Nephron progenitor cell (in vitro differentiated cells): ENCODE results near the gene KCNJ11.

Source experiments
- DNase-seq: peaks from one replicate; pipeline ENCODE4 v3.0.0; 2021
- H3K27ac Mint-ChIP-seq: 2 replicates; pipeline ENCODE4 v1.8.0; 2021; ENCODE audit warnings: mild to moderate bottlenecking, moderate library complexity, mixed read lengths
- H3K27me3 Mint-ChIP-seq: 2 replicates; pipeline ENCODE4 v1.8.0; 2021; ENCODE audit warnings: mild to moderate bottlenecking, low read depth, mixed read lengths; ENCODE audit not compliant: poor library complexity
- H3K36me3 Mint-ChIP-seq: 2 replicates; pipeline ENCODE4 v1.8.0; 2021; ENCODE audit warnings: low read depth, mixed read lengths
- H3K4me1 Mint-ChIP-seq: 2 replicates; pipeline ENCODE4 v1.8.0; 2021; ENCODE audit warnings: mixed read lengths
- H3K4me3 Mint-ChIP-seq: 2 replicates; pipeline ENCODE4 v1.8.0; 2021; ENCODE audit warnings: mild to moderate bottlenecking, moderate library complexity, mixed read lengths
- H3K9me3 Mint-ChIP-seq: 2 replicates; pipeline ENCODE4 v1.8.0; 2021; ENCODE audit warnings: mild to moderate bottlenecking, moderate library complexity, mixed read lengths
- TF ChIP-seq, protein P1 (sequence below): fragments of 200-600 bp; sonication (generic); IDR thresholded peaks from 2 replicates; pipeline ENCODE4 v1.5.0; 2021; ENCODE audit warnings: antibody characterized with exemption

The KCNJ11 gene

DNA sequence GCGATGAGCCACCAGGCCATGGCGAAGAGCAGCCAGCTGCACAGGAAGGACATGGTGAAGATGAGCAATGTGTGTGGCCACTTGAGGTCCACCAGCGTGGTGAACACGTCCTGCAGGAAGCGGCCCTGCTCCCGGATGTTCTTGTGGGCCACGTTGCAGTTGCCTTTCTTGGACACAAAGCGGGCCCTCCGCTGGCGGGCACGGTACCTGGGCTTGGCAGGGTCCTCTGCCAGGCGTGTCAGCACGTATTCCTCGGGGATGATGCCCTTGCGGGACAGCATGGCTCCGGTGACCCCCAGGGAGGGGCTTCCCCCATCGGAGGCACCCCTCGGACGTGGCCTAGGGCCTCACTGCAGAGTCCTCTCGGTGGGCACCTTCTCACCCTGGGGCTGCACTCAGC lies 648 bp downstream of the KCNJ11 start:
- no peak overlapping the region for H3K27ac Mint-ChIP-seq
- H3K9me3 Mint-ChIP-seq, result no peaks in the 10 kb centered on the region
- peaks cover 44% of the 10 kb centered on the region for H3K27me3 Mint-ChIP-seq
- no peaks in the 10 kb centered on the region for H3K36me3 Mint-ChIP-seq
- DNase-seq, result no peak
- H3K4me1 Mint-ChIP-seq, result peaks cover 18% of the 10 kb centered on the region
- H3K4me3 Mint-ChIP-seq, result peak overlapping the region; percentile 62
- TF ChIP-seq, protein P1, sequence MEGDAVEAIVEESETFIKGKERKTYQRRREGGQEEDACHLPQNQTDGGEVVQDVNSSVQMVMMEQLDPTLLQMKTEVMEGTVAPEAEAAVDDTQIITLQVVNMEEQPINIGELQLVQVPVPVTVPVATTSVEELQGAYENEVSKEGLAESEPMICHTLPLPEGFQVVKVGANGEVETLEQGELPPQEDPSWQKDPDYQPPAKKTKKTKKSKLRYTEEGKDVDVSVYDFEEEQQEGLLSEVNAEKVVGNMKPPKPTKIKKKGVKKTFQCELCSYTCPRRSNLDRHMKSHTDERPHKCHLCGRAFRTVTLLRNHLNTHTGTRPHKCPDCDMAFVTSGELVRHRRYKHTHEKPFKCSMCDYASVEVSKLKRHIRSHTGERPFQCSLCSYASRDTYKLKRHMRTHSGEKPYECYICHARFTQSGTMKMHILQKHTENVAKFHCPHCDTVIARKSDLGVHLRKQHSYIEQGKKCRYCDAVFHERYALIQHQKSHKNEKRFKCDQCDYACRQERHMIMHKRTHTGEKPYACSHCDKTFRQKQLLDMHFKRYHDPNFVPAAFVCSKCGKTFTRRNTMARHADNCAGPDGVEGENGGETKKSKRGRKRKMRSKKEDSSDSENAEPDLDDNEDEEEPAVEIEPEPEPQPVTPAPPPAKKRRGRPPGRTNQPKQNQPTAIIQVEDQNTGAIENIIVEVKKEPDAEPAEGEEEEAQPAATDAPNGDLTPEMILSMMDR, result no peak

DNA sequence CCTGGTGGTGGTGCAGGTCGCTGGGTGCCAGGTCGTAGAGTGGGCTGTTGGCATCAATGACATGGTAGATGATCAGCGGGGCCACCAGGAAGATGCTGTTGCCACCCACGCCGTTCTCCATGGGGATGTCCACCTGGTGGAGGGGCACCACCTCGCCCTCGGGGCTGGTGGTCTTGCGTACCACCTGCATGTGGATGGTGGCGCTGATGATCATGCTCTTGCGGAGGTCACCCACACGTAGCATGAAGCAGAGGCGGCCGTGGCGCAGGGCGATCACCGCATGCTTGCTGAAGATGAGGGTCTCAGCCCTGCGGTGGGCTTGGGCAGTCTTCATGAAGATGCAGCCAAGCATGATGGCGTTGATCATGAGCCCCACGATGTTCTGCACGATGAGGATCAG lies 1.2 kb downstream of the KCNJ11 start:
- Mint-ChIP-seq H3K4me1 (peaks cover 18% of the 10 kb centered on the region), H3K27me3 (peaks cover 45% of the 10 kb centered on the region), H3K36me3 (no peaks in the 10 kb centered on the region), H3K27ac (no peak overlapping the region), H3K9me3 (no peaks in the 10 kb centered on the region), H3K4me3 (peak overlapping the region; percentile 62)
- no peak for DNase-seq
- TF ChIP-seq, protein P1, result no peak

DNA sequence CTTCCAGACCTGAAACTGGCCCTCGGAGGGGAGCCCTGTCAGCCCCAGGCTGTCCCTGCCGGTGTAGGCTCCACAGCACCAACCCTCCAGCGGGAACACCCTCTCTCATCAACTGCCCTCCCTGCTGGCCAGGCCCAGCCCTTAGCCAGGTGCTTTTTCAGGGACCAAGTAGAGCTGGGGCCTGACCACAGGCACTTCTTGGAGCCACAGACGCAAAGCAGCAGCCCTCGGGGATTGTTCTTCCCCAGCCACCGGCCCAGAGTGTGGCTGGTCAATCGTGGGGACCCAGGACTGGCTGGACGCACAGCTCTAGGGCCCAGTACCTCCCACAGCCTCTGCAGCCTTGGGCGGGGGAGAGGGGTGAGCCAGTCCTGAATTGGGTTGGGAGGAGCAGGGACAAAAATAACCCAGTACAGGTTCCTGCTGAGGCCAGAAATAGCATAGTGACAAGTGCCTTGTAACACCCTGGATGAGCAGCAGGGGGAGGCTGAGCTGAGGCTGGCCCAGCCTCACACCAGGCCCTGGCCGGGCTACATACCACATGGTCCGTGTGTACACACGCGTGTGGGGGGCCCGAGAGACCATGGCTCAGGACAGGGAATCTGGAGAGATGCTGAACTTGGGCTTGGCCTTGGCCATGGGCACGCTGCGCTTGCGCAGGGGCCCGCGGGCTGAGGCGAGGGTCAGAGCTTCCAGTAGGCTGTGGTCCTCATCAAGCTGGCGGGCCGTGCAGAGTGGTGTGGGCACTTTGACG lies 2.0 kb downstream of the KCNJ11 start:
- peak; percentile 70 for DNase-seq
- peak overlapping the region; percentile 62 for H3K4me3 Mint-ChIP-seq
- H3K27me3 Mint-ChIP-seq, result peaks cover 46% of the 10 kb centered on the region
- H3K27ac Mint-ChIP-seq, result no peak overlapping the region
- no peaks in the 10 kb centered on the region for H3K9me3 Mint-ChIP-seq
- no peaks in the 10 kb centered on the region for H3K36me3 Mint-ChIP-seq
- TF ChIP-seq, protein P1, result peak; percentile 55
- peaks cover 18% of the 10 kb centered on the region for H3K4me1 Mint-ChIP-seq

GRCh38 chr11:17385926-17386325 lies 2.5 kb downstream of the KCNJ11 start:
- TF ChIP-seq, protein P1, result no peak
- H3K4me3 Mint-ChIP-seq, result no peak overlapping the region
- no peak for DNase-seq
- peaks cover 43% of the 10 kb centered on the region for H3K27me3 Mint-ChIP-seq
- H3K4me1 Mint-ChIP-seq, result peaks cover 18% of the 10 kb centered on the region
- H3K9me3 Mint-ChIP-seq, result no peaks in the 10 kb centered on the region
- no peak overlapping the region for H3K27ac Mint-ChIP-seq
- H3K36me3 Mint-ChIP-seq, result no peaks in the 10 kb centered on the region

DNA sequence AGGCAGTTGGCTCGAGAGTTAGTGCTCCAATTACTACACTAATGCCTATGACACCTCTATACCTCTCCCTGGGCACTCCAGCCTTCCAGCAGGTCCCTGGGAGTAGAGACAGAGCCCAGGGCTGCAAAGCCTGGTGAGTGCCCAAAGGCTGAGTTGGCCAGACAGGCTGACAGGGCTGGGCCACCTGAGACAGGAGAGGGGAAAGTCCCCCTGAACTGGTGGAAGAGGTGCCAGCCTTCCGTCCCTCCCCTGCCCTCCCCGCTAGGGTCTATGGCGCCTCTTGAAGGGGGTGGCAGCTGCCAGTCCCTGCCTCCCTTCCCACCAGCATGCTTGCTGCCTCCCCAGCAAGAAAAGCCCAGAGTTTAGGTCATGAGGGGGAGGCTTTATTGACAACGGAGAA lies 3.0 kb downstream of the KCNJ11 start:
- TF ChIP-seq, protein P1, result no peak
- Mint-ChIP-seq H3K4me1 (peaks cover 18% of the 10 kb centered on the region), H3K9me3 (no peaks in the 10 kb centered on the region), H3K27me3 (peaks cover 43% of the 10 kb centered on the region), H3K36me3 (no peaks in the 10 kb centered on the region), H3K27ac (no peak overlapping the region), H3K4me3 (no peak overlapping the region)
- no peak for DNase-seq

- H3K27ac Mint-ChIP-seq, result no peak overlapping the region
- H3K27me3 Mint-ChIP-seq, result peaks cover 36% of the 10 kb centered on the region
- DNase-seq, result peak; percentile 89
- peaks cover 4% of the 10 kb centered on the region for H3K9me3 Mint-ChIP-seq
- peaks cover 18% of the 10 kb centered on the region for H3K4me1 Mint-ChIP-seq
- TF ChIP-seq, protein P1, result peak; percentile 92
- no peak overlapping the region for H3K4me3 Mint-ChIP-seq
- H3K36me3 Mint-ChIP-seq, result no peaks in the 10 kb centered on the region
These were observed 4.4 kb downstream of the KCNJ11 start for GRCh38 chr11:17384002-17384511.
